Stomach (tissue), 4 donors: ENCODE measurements around the gene HSH2D.

Experiments
- CTCF ChIP-seq, 7 experiments: fragments of 450-650 bp in 4 of 7; fragments of 200-600 bp in 3 of 7; sonication (generic) in 3 of 7; IDR thresholded peaks; one replicate each; pipeline ENCODE4 v1.5.1; 2016 to 2019; ENCODE audit warnings: antibody characterized with exemption in 7 of 7, control low read depth in 2 of 7, mild to moderate bottlenecking in 1 of 7
- EP300 ChIP-seq: sonication (generic); formaldehyde crosslinking; IDR thresholded peaks from one replicate; pipeline ENCODE4 v1.6.1; 2017; ENCODE audit warnings: antibody characterized with exemption
- POLR2AphosphoS5 ChIP-seq, 3 donors: sonication (generic); formaldehyde crosslinking; IDR thresholded peaks; one replicate each; pipeline ENCODE4 v1.6.1; 2016; ENCODE audit warnings: antibody characterized with exemption in 3 of 3

GRCh38 chr19:16098821-16099220, 44.7 kb upstream of the HSH2D start:
- no peak for TF ChIP-seq CTCF (IDR thresholded peaks at IDR 0.05)
- no peak for TF ChIP-seq EP300
- TF ChIP-seq POLR2AphosphoS5 (IDR thresholded peaks at IDR 0.05): no peak
